HFF-Myc (cell line): ENCODE measurements around the gene PFN3.

ENCODE experiments used
- DNase-seq: peaks from one replicate; pipeline ENCODE4 v3.0.0-alpha.2; 2011; ENCODE audit warnings: low read depth; ENCODE audit errors: extremely low read depth
- H3K4me3 ChIP-seq: replicated peaks from 2 replicates; pipeline ENCODE4 v1.5.1; 2011; ENCODE audit warnings: low read depth, mild to moderate bottlenecking, control low read depth, low read length
- TF ChIP-seq, protein P1 (sequence below): IDR thresholded peaks from 2 replicates; pipeline ENCODE4 v1.5.1; 2012; ENCODE audit warnings: mild to moderate bottlenecking, low read depth, low read length, control low read depth; ENCODE audit errors: missing control alignments

The PFN3 gene

DNA sequence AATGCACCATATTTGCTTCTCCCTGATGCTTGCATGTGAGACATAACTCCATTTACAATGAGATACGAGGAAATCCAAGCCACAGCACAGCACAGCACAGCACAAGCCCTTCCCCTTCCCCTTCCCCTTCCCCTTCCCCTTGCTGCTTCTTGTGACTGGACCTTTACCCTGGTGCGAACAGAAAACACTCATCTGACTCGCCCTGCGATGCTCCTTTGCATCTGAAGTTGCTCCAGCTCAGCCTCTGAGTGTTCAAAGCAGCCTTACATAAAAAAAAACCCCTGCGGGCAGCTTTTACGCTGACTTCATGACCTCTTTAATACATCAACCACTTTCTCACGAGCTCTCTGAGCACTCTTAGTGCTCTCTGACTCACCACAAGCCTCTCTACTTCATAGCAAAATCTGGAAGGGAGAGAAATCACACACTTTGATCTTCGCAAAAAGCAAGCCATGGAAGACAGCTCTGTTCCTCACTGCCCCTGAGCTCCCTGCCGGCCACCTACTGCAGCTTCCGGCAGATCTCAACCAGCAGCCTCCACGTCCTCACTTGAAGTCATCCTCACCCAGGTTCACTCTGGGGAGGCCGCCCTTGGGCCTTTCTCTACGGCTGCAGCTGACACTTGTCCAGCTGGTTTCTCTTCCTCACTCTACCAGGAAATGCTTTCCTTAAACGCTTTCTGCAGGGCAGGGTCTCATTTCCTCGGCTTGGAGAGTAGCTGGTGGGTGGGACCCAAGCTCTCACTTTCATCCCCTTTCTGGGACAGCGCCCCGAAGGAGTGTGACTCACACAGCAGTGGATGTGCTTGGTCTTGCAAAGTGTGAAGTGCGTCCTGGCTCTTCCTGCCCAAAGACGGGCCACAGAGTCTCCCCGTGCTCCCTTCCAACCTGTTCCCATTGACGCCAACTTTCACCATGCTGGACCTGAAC is 11.0 kb downstream of the PFN3 start:
- TF ChIP-seq, protein P1, sequence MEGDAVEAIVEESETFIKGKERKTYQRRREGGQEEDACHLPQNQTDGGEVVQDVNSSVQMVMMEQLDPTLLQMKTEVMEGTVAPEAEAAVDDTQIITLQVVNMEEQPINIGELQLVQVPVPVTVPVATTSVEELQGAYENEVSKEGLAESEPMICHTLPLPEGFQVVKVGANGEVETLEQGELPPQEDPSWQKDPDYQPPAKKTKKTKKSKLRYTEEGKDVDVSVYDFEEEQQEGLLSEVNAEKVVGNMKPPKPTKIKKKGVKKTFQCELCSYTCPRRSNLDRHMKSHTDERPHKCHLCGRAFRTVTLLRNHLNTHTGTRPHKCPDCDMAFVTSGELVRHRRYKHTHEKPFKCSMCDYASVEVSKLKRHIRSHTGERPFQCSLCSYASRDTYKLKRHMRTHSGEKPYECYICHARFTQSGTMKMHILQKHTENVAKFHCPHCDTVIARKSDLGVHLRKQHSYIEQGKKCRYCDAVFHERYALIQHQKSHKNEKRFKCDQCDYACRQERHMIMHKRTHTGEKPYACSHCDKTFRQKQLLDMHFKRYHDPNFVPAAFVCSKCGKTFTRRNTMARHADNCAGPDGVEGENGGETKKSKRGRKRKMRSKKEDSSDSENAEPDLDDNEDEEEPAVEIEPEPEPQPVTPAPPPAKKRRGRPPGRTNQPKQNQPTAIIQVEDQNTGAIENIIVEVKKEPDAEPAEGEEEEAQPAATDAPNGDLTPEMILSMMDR = no peak
- DNase-seq = peak; percentile 81
- 0 out of 2 replicates have a peak overlapping the region, but pooled peaks have one; percentile 2 for H3K4me3 ChIP-seq

DNA sequence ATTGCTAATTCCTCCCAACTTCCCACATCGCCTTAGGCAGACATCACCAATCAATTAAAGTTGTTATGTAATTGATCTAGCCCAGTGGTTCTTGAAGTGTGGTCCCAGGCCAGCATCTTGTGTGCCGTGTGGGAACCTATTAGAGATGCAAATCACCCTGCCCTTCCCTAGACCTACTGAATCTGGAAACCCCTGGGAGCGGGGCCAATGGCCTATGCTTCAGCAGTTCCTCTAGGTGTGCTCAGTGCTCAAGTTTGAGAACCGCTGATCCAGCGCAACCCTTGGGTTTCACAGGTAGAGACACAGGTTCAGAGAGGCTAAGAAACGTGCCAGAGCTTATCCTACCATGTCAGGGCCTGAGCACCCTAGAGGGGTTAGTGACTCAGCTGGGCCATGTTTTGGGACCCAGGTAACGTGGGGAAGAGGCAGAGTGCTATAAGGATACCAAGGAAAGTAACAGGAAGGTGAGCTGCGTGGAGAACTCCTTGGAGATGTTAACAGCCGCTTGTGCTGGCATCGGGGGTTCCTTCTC is 11.9 kb downstream of the PFN3 start:
- TF ChIP-seq, protein P1 = no peak
- no peak for DNase-seq
- H3K4me3 ChIP-seq = no peak overlapping the region

DNA sequence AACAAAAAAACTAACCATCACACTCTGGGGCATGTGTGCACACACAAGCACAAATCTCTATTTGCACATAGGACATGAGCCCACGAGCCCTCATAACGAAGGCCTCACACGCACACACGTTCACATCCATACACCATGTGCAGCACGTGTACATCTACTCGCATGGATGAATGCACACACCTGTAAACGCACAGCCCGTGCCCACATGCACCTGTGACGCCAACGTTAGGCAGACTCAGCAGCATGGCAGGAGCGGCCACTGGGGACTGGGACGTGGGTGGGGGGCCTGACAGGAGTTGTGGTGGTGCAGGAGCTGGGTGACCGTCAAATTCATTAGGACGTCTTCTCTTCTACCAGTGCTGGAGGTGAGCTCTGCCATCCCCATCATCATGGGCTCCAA is 13.1 kb downstream of the PFN3 start:
- DNase-seq = no peak
- TF ChIP-seq, protein P1 = no peak
- no peak overlapping the region for H3K4me3 ChIP-seq

DNA sequence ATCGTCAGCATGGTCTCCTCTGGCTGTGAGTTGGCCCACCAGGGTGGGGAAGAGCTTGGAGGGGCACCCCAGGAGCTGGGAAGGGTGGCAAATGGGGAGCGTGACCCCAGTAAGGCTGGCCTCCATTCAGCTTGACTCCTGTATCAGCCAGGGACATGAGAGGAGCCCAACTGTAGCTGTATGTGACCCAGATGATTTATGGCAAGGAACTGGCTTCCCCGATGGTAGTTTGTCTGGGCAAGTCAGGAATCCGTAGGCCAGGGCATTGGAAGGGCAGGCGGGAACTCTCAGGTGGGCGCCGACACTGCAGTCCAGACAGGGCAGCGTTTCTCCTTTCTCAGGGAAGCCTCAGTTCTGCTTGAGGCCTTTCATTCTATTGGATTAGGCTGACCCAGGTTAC is 13.9 kb downstream of the PFN3 start:
- H3K4me3 ChIP-seq = no peak overlapping the region
- TF ChIP-seq, protein P1 = no peak
- no peak for DNase-seq

DNA sequence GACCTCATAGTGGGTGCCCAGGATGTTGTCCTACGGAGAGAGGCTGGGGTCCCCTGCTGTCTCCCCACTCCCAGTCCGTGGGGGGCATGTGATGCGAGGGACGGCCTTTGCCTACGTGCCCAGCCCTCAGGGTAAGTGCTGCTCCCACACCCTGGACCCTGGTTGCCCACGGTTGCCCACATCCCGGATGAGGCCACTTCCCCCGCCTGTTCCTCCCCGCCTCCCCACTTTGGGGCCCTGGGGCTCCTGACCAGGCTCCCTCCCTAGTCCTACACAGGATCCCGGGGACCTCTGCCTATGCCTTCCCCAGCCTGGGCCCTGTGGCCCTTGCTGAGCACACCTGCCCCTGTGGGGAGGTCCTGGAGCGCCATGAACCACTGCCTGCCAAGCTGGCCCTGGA is 14.7 kb downstream of the PFN3 start:
- H3K4me3 ChIP-seq = no peak overlapping the region
- DNase-seq = no peak
- TF ChIP-seq, protein P1 = no peak

DNA sequence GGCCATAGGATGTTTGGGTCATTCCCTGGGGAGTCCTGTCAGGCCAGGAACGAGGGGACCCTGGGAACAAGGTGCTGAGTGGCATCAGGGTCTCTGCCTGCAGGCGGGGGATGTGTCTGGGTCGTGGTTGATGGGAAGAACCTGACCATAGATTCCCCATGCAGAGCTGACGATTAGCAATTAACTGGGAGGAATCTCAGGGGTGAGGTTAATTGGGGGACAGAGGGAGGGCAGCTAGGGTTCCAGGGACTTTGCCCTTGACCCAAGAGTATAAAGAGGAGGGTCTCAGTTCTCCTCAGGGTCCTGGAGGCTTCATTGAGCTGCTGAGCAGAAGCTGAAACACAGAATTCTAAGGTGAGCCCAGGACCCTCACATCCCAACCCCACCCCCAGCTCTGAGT is 16.3 kb downstream of the PFN3 start, which contains the start of gene SLC34A1:
Gene SLC34A1 (plus strand): TSS at position 301 of the 400 bp plus-strand sequence. CDS start 1,308 bp downstream, outside the sequence.
- TF ChIP-seq, protein P1 = no peak
- DNase-seq = no peak
- no peak within 1 kb of the TSS for H3K4me3 ChIP-seq
